Dermis lymphatic vessel endothelial cell (primary cell): ENCODE measurements around the gene CYP17A1. TPM values are rescaled to one million over a fixed set of nuclear protein-coding genes. Genes with fewer than 3 reads are reported as not detected.

Experiments
- total RNA-seq: library from RNA; depleted of rRNA; stranded (reverse); fragments of >200 nt; gene quantifications from 2 replicates; pipeline ENCODE4 v1.2.1, GENCODE V29; 2014

CYP17A1 gene
- not detected in 2 replicates for total RNA-seq

GRCh38 chr10:102837230-102837721 is at the start of gene CYP17A1:
CYP17A1 (minus strand) TSS chr10:102837413; CDS start chr10:102837361, 52 bp downstream.

GRCh38 chr10:102869258-102870198 is 32.3 kb upstream of the CYP17A1 start, which contains the start of gene AS3MT:
AS3MT (plus strand) TSS chr10:102869470; CDS start chr10:102869593, 123 bp downstream.

Other genes with a start within 250 kb of the CYP17A1 start
- 56.6 and 58.6 TPM in 2 replicates for gene TRIM8, start 192.9 kb downstream of the CYP17A1 start, total RNA-seq
- gene ARL3, start 123.0 kb downstream of the CYP17A1 start, total RNA-seq, result 3.8 and 5.3 TPM in 2 replicates
- gene SFXN2, start 122.8 kb downstream of the CYP17A1 start, total RNA-seq, result 7.0 and 8.6 TPM in 2 replicates
- gene WBP1L, start 93.5 kb downstream of the CYP17A1 start, total RNA-seq, result 61.9 and 63.0 TPM in 2 replicates
- gene BORCS7, start 16.8 kb upstream of the CYP17A1 start, total RNA-seq, result 32.7 and 42.2 TPM in 2 replicates
- gene AS3MT, start 32.1 kb upstream of the CYP17A1 start, total RNA-seq, result 0.43 and 0.54 TPM in 2 replicates
- gene CNNM2, start 80.9 kb upstream of the CYP17A1 start, total RNA-seq, result 2.4 and 2.5 TPM in 2 replicates